RWPE1 (cell line): ENCODE measurements around the gene WDR48.

Source experiments
- CTCF ChIA-PET: fragments of 350-600 bp; sonication (Branson Sonifier 250); formaldehyde crosslinking; extraction: SDS; loops from one replicate; lab custom pipeline; 2021; lab: Yijun Ruan, JAX
- POLR2A ChIA-PET: fragments of 400-600 bp; formaldehyde crosslinking; extraction: SDS; loops from one replicate; lab custom pipeline; 2020; ENCODE audit warnings: antibody characterized with exemption; ENCODE audit not compliant: low non-redundant PET; lab: Yijun Ruan, JAX
- DNase-seq: peaks from one replicate; pipeline ENCODE4 v3.0.0; 2012; ENCODE audit warnings: low spot score
- H3K27ac ChIP-seq: fragments of 450-650 bp; 2 replicates; pipeline ENCODE4 v1.5.1; 2017
- CTCF ChIP-seq: fragments of 450-650 bp; conservative IDR thresholded peaks from 2 replicates; pipeline ENCODE4 v1.5.1; 2017; ENCODE audit warnings: low read depth, mild to moderate bottlenecking

WDR48 gene

GRCh38 chr3:39127908-39128304 is 76.1 kb downstream of the WDR48 start:
- no peak for DNase-seq
- ChIA-PET POLR2A (no interaction called here), CTCF (interaction anchor here (4.0 kb wide), 1 partner anchor 160 kb away, joined by 15 read pairs; no protein-coding TSS in a partner anchor)
- TF ChIP-seq CTCF = no peak
- no peak overlapping the region for H3K27ac ChIP-seq

GRCh38 chr3:39128951-39129350 is 77.1 kb downstream of the WDR48 start:
- DNase-seq = no peak
- ChIA-PET POLR2A (no interaction called here), CTCF (interaction anchor here (4.0 kb wide), 1 partner anchor 159 kb away, joined by 15 read pairs; no protein-coding TSS in a partner anchor)
- TF ChIP-seq CTCF = no peak
- H3K27ac ChIP-seq = no peak overlapping the region

- no peak for DNase-seq
- TF ChIP-seq CTCF = no peak
- no peak overlapping the region for H3K27ac ChIP-seq
- CTCF ChIA-PET = interaction anchor here (0.7 kb wide), 2 partner anchors 196 to 633 kb away, joined by 3 read pairs; no protein-coding TSS in a partner anchor
- POLR2A ChIA-PET = no interaction called here
Measured at GRCh38 chr3:39130026-39130425, 78.2 kb downstream of the WDR48 start.

GRCh38 chr3:39130693-39131265 is 79.0 kb downstream of the WDR48 start:
- ChIA-PET CTCF (interaction anchor here (0.7 kb wide), 1 partner anchor 634 kb away, joined by 3 read pairs; no protein-coding TSS in a partner anchor), POLR2A (no interaction called here)
- no peak overlapping the region for H3K27ac ChIP-seq
- TF ChIP-seq CTCF = no peak
- DNase-seq = no peak

- no peak overlapping the region for H3K27ac ChIP-seq
- CTCF ChIA-PET = no interaction called here
- TF ChIP-seq CTCF = no peak
- POLR2A ChIA-PET = no interaction called here
- DNase-seq = no peak
Measured at GRCh38 chr3:39132096-39133092, 80.6 kb downstream of the WDR48 start.

GRCh38 chr3:39133093-39133490 is 81.3 kb downstream of the WDR48 start:
- no peak for DNase-seq
- CTCF ChIA-PET = no interaction called here
- POLR2A ChIA-PET = no interaction called here
- TF ChIP-seq CTCF = no peak
- H3K27ac ChIP-seq = no peak overlapping the region
